ENCODE measurements around the gene CDH4. TPM values are rescaled to one million over a fixed set of nuclear protein-coding genes. Genes with fewer than 3 reads are reported as not detected.

Gene CDH4
- total RNA-seq, 1 donor from 2014 or later: 3.2 TPM

GRCh38 chr20:61562897-61563504 is 310.9 kb downstream of the CDH4 start:
- H2AFZ ChIP-seq (ENCODE audit: low read depth, low read length): no peak overlapping the region
- H4K20me1 ChIP-seq (ENCODE audit: insufficient read depth, low read length): no peaks in the 10 kb centered on the region
- H3K79me2 ChIP-seq (ENCODE audit: insufficient read depth, low read length): no peaks in the 10 kb centered on the region
- peaks cover 6% of the 10 kb centered on the region for H3K4me1 ChIP-seq (ENCODE audit: insufficient read depth, low read length)
- H3K9ac ChIP-seq (ENCODE audit: low read length): no peak overlapping the region
- Mint-ChIP-seq H3K9me3 (ENCODE audit: unreplicated experiment) (peaks cover 7% of the 10 kb centered on the region), H3K36me3 (ENCODE audit: low read depth, unreplicated experiment) (no peaks in the 10 kb centered on the region), H3K27me3 (ENCODE audit: low read depth, unreplicated experiment) (peaks cover 28% of the 10 kb centered on the region), H3K27ac (ENCODE audit: unreplicated experiment) (no peak overlapping the region), H3K4me1 (ENCODE audit: low read depth, unreplicated experiment) (peaks cover 6% of the 10 kb centered on the region), H3K4me3 (ENCODE audit: unreplicated experiment) (no peak overlapping the region)
- no peaks in the 10 kb centered on the region for H3K36me3 ChIP-seq (ENCODE audit: insufficient read depth, low read length)
- H3K4me2 ChIP-seq (ENCODE audit: low read length): no peak overlapping the region
- H3K27ac ChIP-seq (ENCODE audit: low read depth, low read length): no peak overlapping the region
- no peak for TF ChIP-seq EZH2 (IDR thresholded peaks at IDR 0.05; ENCODE audit: insufficient read depth, low read length)
- TF ChIP-seq CTCF (IDR thresholded peaks at IDR 0.05; ENCODE audit: insufficient read depth, low read depth, low read length): no peak
- H3K27me3 ChIP-seq (ENCODE audit: insufficient read depth, low read length): no peaks in the 10 kb centered on the region
- DNase-seq (ENCODE audit: low read depth) (no peak), FAIRE-seq (no peak)
- H3K4me3 ChIP-seq (ENCODE audit: insufficient read depth, low read depth, low read length): no peak overlapping the region
- H3K9me3 ChIP-seq (ENCODE audit: insufficient read depth, low read depth, low read length): no peaks in the 10 kb centered on the region

- Mint-ChIP-seq H3K27me3 (ENCODE audit: low read depth, unreplicated experiment) (peaks cover 28% of the 10 kb centered on the region), H3K9me3 (ENCODE audit: unreplicated experiment) (peaks cover 7% of the 10 kb centered on the region), H3K27ac (ENCODE audit: unreplicated experiment) (no peak overlapping the region), H3K36me3 (ENCODE audit: low read depth, unreplicated experiment) (no peaks in the 10 kb centered on the region), H3K4me1 (ENCODE audit: low read depth, unreplicated experiment) (no peaks in the 10 kb centered on the region), H3K4me3 (ENCODE audit: unreplicated experiment) (no peak overlapping the region)
- Histone ChIP-seq H2AFZ (ENCODE audit: low read depth, low read length) (no peak overlapping the region), H3K9ac (ENCODE audit: low read length) (no peak overlapping the region), H3K4me3 (ENCODE audit: insufficient read depth, low read depth, low read length) (no peak overlapping the region), H3K27ac (ENCODE audit: low read depth, low read length) (no peak overlapping the region), H3K36me3 (ENCODE audit: insufficient read depth, low read length) (no peaks in the 10 kb centered on the region), H3K4me1 (ENCODE audit: insufficient read depth, low read length) (no peaks in the 10 kb centered on the region), H3K27me3 (ENCODE audit: insufficient read depth, low read length) (no peaks in the 10 kb centered on the region), H3K4me2 (ENCODE audit: low read length) (no peak overlapping the region), H3K79me2 (ENCODE audit: insufficient read depth, low read length) (no peaks in the 10 kb centered on the region), H3K9me3 (ENCODE audit: insufficient read depth, low read depth, low read length) (peaks cover 3% of the 10 kb centered on the region), H4K20me1 (ENCODE audit: insufficient read depth, low read length) (no peaks in the 10 kb centered on the region)
- FAIRE-seq: no peak
- TF ChIP-seq CTCF (IDR thresholded peaks at IDR 0.05; ENCODE audit: insufficient read depth, low read depth, low read length) (no peak), EZH2 (IDR thresholded peaks at IDR 0.05; ENCODE audit: insufficient read depth, low read length) (no peak)
- DNase-seq (ENCODE audit: low read depth): no peak
Observed at GRCh38 chr20:61564628-61565027, 312.6 kb downstream of the CDH4 start.

GRCh38 chr20:61565791-61566190 is 313.7 kb downstream of the CDH4 start:
- no peaks in the 10 kb centered on the region for H3K36me3 ChIP-seq (ENCODE audit: insufficient read depth, low read length)
- peaks cover 3% of the 10 kb centered on the region for H3K9me3 ChIP-seq (ENCODE audit: insufficient read depth, low read depth, low read length)
- H3K4me3 ChIP-seq (ENCODE audit: insufficient read depth, low read depth, low read length): no peak overlapping the region
- H3K36me3 Mint-ChIP-seq (ENCODE audit: low read depth, unreplicated experiment): no peaks in the 10 kb centered on the region
- TF ChIP-seq EZH2 (IDR thresholded peaks at IDR 0.05; ENCODE audit: insufficient read depth, low read length) (no peak), CTCF (IDR thresholded peaks at IDR 0.05; ENCODE audit: insufficient read depth, low read depth, low read length) (no peak)
- FAIRE-seq (no peak), DNase-seq (ENCODE audit: low read depth) (no peak)
- peaks cover 32% of the 10 kb centered on the region for H3K27me3 Mint-ChIP-seq (ENCODE audit: low read depth, unreplicated experiment)
- no peaks in the 10 kb centered on the region for H3K27me3 ChIP-seq (ENCODE audit: insufficient read depth, low read length)
- no peak overlapping the region for H2AFZ ChIP-seq (ENCODE audit: low read depth, low read length)
- no peak overlapping the region for H3K9ac ChIP-seq (ENCODE audit: low read length)
- H3K4me1 ChIP-seq (ENCODE audit: insufficient read depth, low read length): no peaks in the 10 kb centered on the region
- no peaks in the 10 kb centered on the region for H4K20me1 ChIP-seq (ENCODE audit: insufficient read depth, low read length)
- H3K27ac Mint-ChIP-seq (ENCODE audit: unreplicated experiment): no peak overlapping the region
- no peaks in the 10 kb centered on the region for H3K4me1 Mint-ChIP-seq (ENCODE audit: low read depth, unreplicated experiment)
- H3K4me3 Mint-ChIP-seq (ENCODE audit: unreplicated experiment): no peak overlapping the region
- no peak overlapping the region for H3K27ac ChIP-seq (ENCODE audit: low read depth, low read length)
- peaks cover 7% of the 10 kb centered on the region for H3K9me3 Mint-ChIP-seq (ENCODE audit: unreplicated experiment)
- no peak overlapping the region for H3K4me2 ChIP-seq (ENCODE audit: low read length)
- no peaks in the 10 kb centered on the region for H3K79me2 ChIP-seq (ENCODE audit: insufficient read depth, low read length)

Data from astrocyte (in vitro differentiated cells and primary cell).